RWPE1 (cell line): ENCODE results near the gene WDR3.

ENCODE experiments used
- CTCF ChIA-PET: fragments of 350-600 bp; sonication (Branson Sonifier 250); formaldehyde crosslinking; extraction: SDS; loops from one replicate; lab custom pipeline; 2021; lab: Yijun Ruan, JAX
- POLR2A ChIA-PET: fragments of 400-600 bp; formaldehyde crosslinking; extraction: SDS; loops from one replicate; lab custom pipeline; 2020; ENCODE audit warnings: antibody characterized with exemption; ENCODE audit not compliant: low non-redundant PET; lab: Yijun Ruan, JAX
- DNase-seq: peaks from one replicate; pipeline ENCODE4 v3.0.0; 2012; ENCODE audit warnings: low spot score
- H3K27ac ChIP-seq: fragments of 450-650 bp; 2 replicates; pipeline ENCODE4 v1.5.1; 2017
- TF ChIP-seq, protein P1 (sequence below): fragments of 450-650 bp; conservative IDR thresholded peaks from 2 replicates; pipeline ENCODE4 v1.5.1; 2017; ENCODE audit warnings: low read depth, mild to moderate bottlenecking

The WDR3 gene

DNA sequence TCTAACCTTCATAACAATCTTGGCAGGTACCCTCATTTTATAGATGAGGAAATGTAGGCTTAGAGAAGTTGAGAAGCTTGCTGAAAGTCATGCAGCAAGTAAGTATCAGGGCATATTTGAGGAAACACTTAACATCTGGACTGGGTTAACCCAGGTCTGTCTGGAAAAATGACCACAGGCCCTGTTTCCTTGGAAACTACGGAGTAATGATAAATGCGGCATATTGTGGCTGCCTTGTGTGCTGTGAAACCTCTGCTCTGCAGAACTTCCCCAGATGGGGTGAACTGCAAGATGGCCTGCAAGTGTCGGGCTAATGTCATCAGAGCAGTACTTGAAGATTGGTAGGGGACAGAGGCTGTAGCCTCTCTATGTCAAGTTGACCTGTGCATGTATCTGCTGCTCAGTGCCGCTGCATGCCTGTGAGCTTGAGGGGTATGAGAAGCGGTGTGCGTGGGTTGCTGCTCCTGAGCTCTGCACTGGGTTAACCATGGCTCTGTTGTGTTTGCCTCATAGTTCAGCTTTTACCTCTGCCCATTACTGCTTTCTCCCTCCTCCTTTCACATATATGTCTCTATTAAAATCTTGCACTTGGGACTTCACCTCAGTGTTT, 83.1 kb downstream of the WDR3 start:
- CTCF ChIA-PET = no interaction called here
- no peak for DNase-seq
- POLR2A ChIA-PET = no interaction called here
- H3K27ac ChIP-seq = no peak overlapping the region
- TF ChIP-seq, protein P1, sequence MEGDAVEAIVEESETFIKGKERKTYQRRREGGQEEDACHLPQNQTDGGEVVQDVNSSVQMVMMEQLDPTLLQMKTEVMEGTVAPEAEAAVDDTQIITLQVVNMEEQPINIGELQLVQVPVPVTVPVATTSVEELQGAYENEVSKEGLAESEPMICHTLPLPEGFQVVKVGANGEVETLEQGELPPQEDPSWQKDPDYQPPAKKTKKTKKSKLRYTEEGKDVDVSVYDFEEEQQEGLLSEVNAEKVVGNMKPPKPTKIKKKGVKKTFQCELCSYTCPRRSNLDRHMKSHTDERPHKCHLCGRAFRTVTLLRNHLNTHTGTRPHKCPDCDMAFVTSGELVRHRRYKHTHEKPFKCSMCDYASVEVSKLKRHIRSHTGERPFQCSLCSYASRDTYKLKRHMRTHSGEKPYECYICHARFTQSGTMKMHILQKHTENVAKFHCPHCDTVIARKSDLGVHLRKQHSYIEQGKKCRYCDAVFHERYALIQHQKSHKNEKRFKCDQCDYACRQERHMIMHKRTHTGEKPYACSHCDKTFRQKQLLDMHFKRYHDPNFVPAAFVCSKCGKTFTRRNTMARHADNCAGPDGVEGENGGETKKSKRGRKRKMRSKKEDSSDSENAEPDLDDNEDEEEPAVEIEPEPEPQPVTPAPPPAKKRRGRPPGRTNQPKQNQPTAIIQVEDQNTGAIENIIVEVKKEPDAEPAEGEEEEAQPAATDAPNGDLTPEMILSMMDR = no peak

DNA sequence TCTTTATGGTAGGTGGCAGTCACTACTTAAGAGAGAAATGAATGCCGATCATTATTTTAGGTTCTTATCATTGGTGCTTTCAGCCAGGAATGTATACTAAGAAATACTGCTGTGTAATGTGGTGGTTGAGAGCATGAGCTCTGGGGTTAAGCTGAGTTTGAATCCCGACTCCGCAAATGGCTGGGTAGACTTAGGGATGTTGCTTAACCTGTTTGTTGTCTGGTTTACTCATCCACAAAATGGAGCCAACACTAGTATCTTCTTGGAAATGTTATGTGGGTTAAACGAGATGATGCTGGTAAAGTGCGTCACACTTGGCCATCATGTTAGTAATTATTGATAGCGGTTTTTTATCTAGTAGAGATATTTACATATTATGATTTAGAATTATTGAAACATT, 83.8 kb downstream of the WDR3 start:
- ChIA-PET CTCF (no interaction called here), POLR2A (no interaction called here)
- no peak overlapping the region for H3K27ac ChIP-seq
- no peak for DNase-seq
- TF ChIP-seq, protein P1 = no peak

DNA sequence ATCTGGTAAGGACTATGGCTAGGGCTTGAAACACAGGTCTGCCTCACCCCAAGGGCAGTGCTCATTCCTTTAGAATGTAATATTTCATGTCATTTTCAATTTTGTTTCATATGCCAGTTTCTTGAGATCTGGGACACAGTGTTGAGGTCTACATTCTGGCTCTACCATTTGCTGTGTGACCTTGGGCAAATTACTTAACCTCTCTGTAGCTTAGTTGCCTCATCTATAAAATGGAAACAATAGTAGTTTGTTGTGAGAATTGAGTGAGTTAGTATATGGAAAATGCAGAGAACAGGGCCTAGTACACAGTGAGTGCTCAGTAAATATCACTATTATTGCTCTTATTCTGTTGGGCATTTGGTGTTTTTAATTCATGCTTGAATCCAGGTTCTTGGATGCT, 84.4 kb downstream of the WDR3 start:
- TF ChIP-seq, protein P1 = no peak
- POLR2A ChIA-PET = no interaction called here
- H3K27ac ChIP-seq = no peak overlapping the region
- DNase-seq = no peak
- CTCF ChIA-PET = no interaction called here
